Activated B cell treated with CpG ODN at 0.5 μM for 24 hours (primary cell): ENCODE data around the gene DPF3. TPM values are rescaled to one million over a fixed set of nuclear protein-coding genes. Genes with fewer than 3 reads are reported as not detected.

ENCODE experiments used
- ATAC-seq: fragments of 200-7000 bp; cut with Tn5 transposase; one replicate; pipeline ENCODE4 v1.10.0; 2021; ENCODE audit warnings: low read depth, mild to moderate bottlenecking, moderate library complexity
- CTCF ChIA-PET: fragments of 350-600 bp; sonication (Branson Sonifier 250); formaldehyde crosslinking; loops from one replicate; lab custom pipeline; 2021; ENCODE audit warnings: antibody characterized with exemption; lab: Charles Lee
- POLR2A ChIA-PET: fragments of 350-600 bp; sonication (Branson Sonifier 250); formaldehyde crosslinking; loops from one replicate; lab custom pipeline; 2021; ENCODE audit warnings: antibody characterized with exemption; lab: Charles Lee
- DNase-seq: peaks from one replicate; pipeline ENCODE4 v3.0.0; 2022
- H3K27ac Mint-ChIP-seq: one replicate; pipeline ENCODE4 v1.8.0; 2020; ENCODE audit warnings: mixed read lengths
- H3K27me3 Mint-ChIP-seq: one replicate; pipeline ENCODE4 v1.8.0; 2021; ENCODE audit warnings: mixed read lengths
- H3K36me3 Mint-ChIP-seq: one replicate; pipeline ENCODE4 v1.8.0; 2021; ENCODE audit warnings: low read depth, mixed read lengths
- H3K4me1 Mint-ChIP-seq: one replicate; pipeline ENCODE4 v1.8.0; 2021; ENCODE audit warnings: mixed read lengths
- H3K4me3 Mint-ChIP-seq: one replicate; pipeline ENCODE4 v1.8.0; 2020; ENCODE audit warnings: mild to moderate bottlenecking, mixed read lengths
- H3K9me3 Mint-ChIP-seq: one replicate; pipeline ENCODE4 v1.8.0; 2020; ENCODE audit warnings: mixed read lengths
- CTCF ChIP-seq: fragments of 200-600 bp; IDR thresholded peaks from one replicate; pipeline ENCODE4 v1.8.0; 2022; ENCODE audit warnings: antibody characterized with exemption, mild to moderate bottlenecking
- intact Hi-C: fragments of 100-400 bp; cut with micrococcal nuclease; formaldehyde crosslinking; loops from one replicate; pipeline ENCODE4 v1.15.1; 2024
- total RNA-seq: library from RNA; stranded (reverse); gene quantifications from 2 replicates; pipeline ENCODE4 v1.2.3, GENCODE V29; 2022

DPF3 gene
- 3.5 and 4.3 TPM in 2 replicates for total RNA-seq

- CTCF ChIA-PET, result interaction anchor here (0.8 to 4.5 kb wide), 6 partner anchors 11 to 377 kb away, joined by 3 to 27 read pairs (median 4); no protein-coding TSS in a partner anchor
- ATAC-seq, result peak; percentile 98
- peaks cover 3% of the 10 kb centered on the region for H3K27me3 Mint-ChIP-seq
- intact Hi-C loops, result loop anchor here (1.0 to 10.0 kb wide), 7 partner anchors 12 to 374 kb away; partner anchors contain the start of gene DCAF4
- peak within 1 kb of the TSS; percentile 83 for H3K27ac Mint-ChIP-seq
- peaks cover 6% of the 10 kb centered on the region for H3K36me3 Mint-ChIP-seq
- H3K4me3 Mint-ChIP-seq, result peak within 1 kb of the TSS; percentile 98
- POLR2A ChIA-PET, result interaction anchor here (0.6 to 2.2 kb wide), 6 partner anchors 33 to 375 kb away, joined by 3 to 18 read pairs (median 5); partner anchors contain the start of genes DCAF4, PSEN1, RBM25 and ZFYVE1
- H3K9me3 Mint-ChIP-seq, result no peaks in the 10 kb centered on the region
- DNase-seq, result peak; percentile 91
- peaks cover 35% of the 10 kb centered on the region for H3K4me1 Mint-ChIP-seq
- no peak for TF ChIP-seq CTCF
Observed at GRCh38 chr14:72893636-72894322, at the start of gene DPF3. Gene DPF3 (minus strand): TSS chr14:72894101. CDS start chr14:72894088, 13 bp downstream.

GRCh38 chr14:72942934-72943333 is 49.0 kb upstream of the DPF3 start:
- ChIA-PET POLR2A (no interaction called here), CTCF (no interaction called here)
- Mint-ChIP-seq H3K27ac (no peak overlapping the region), H3K4me3 (no peak overlapping the region), H3K9me3 (no peaks in the 10 kb centered on the region), H3K36me3 (peaks cover 86% of the 10 kb centered on the region), H3K4me1 (no peaks in the 10 kb centered on the region), H3K27me3 (no peaks in the 10 kb centered on the region)
- no peak for ATAC-seq
- DNase-seq, result no peak
- intact Hi-C loops, result no loop called here
- no peak for TF ChIP-seq CTCF

- CTCF ChIA-PET, result no interaction called here
- peaks cover 84% of the 10 kb centered on the region for H3K36me3 Mint-ChIP-seq
- ATAC-seq, result no peak
Observed at GRCh38 chr14:72941286-72941985, 47.5 kb upstream of the DPF3 start.

GRCh38 chr14:72939630-72940029 is 45.7 kb upstream of the DPF3 start:
- ChIA-PET POLR2A (no interaction called here), CTCF (interaction anchor here (4.2 kb wide), 1 partner anchor 9 kb away, joined by 14 read pairs; no protein-coding TSS in a partner anchor)

More at GRCh38 chr14:72941286-72941985, 47.5 kb upstream of the DPF3 start:
- TF ChIP-seq CTCF, result no peak
- Mint-ChIP-seq H3K9me3 (no peaks in the 10 kb centered on the region), H3K27ac (no peak overlapping the region), H3K4me1 (peaks cover 11% of the 10 kb centered on the region), H3K4me3 (no peak overlapping the region), H3K27me3 (no peaks in the 10 kb centered on the region)
- POLR2A ChIA-PET, result no interaction called here
- intact Hi-C loops, result no loop called here
- DNase-seq, result no peak

More at GRCh38 chr14:72939630-72940029, 45.7 kb upstream of the DPF3 start:
- H3K36me3 Mint-ChIP-seq, result peaks cover 71% of the 10 kb centered on the region
- intact Hi-C loops, result no loop called here
- H3K4me1 Mint-ChIP-seq, result peaks cover 12% of the 10 kb centered on the region
- ATAC-seq (no peak), DNase-seq (no peak)
- H3K4me3 Mint-ChIP-seq, result no peak overlapping the region
- H3K9me3 Mint-ChIP-seq, result no peaks in the 10 kb centered on the region
- no peaks in the 10 kb centered on the region for H3K27me3 Mint-ChIP-seq
- H3K27ac Mint-ChIP-seq, result no peak overlapping the region
- TF ChIP-seq CTCF, result no peak
